22Rv1 (cell line): ENCODE measurements around the gene SLC10A1.
A peak's percentile ranks its signal among the peaks of the same experiment; 100 is the strongest.
"Not testable (repeated sequence)": the region's sequence is repeated elsewhere in the genome, so short reads cannot be mapped to it uniquely, and the experiment has no call there.

Experiments used
- H3K27ac ChIP-seq: fragments of 450-650 bp; 2 replicates; pipeline ENCODE4 v1.5.1; 2017
- ZFX ChIP-seq: fragments of 450-650 bp; IDR thresholded peaks from 2 replicates; pipeline ENCODE4 v1.6.1; 2017; ENCODE audit warnings: antibody characterized with exemption, borderline replicate concordance
- TF ChIP-seq, protein P1 (sequence below): fragments of 450-650 bp; IDR thresholded peaks from 2 replicates; pipeline ENCODE4 v1.5.1; 2017; ENCODE audit warnings: mild to moderate bottlenecking

Gene SLC10A1

DNA sequence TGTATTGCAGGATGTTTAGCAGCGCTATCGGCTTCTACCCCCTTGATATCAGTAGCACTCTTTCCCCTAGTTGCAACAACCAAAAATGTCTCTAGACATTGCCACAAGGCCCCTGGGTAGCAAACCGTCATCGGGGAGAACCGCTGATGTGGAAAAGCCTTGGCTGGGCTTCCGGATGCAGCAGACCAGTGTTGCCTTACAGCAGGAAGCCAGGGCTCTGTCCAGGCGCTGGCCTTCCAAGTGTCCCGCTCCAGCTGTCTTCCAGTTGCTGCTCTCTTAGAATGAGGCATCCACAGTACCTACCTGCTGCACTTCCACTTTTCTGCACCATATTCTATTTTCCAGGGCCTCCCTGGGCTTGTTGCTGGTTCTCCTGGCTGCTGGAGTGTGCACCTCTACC lies 22.6 kb upstream of the SLC10A1 start:
- no peak overlapping the region for H3K27ac ChIP-seq
- TF ChIP-seq, protein P1, sequence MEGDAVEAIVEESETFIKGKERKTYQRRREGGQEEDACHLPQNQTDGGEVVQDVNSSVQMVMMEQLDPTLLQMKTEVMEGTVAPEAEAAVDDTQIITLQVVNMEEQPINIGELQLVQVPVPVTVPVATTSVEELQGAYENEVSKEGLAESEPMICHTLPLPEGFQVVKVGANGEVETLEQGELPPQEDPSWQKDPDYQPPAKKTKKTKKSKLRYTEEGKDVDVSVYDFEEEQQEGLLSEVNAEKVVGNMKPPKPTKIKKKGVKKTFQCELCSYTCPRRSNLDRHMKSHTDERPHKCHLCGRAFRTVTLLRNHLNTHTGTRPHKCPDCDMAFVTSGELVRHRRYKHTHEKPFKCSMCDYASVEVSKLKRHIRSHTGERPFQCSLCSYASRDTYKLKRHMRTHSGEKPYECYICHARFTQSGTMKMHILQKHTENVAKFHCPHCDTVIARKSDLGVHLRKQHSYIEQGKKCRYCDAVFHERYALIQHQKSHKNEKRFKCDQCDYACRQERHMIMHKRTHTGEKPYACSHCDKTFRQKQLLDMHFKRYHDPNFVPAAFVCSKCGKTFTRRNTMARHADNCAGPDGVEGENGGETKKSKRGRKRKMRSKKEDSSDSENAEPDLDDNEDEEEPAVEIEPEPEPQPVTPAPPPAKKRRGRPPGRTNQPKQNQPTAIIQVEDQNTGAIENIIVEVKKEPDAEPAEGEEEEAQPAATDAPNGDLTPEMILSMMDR: no peak
- TF ChIP-seq ZFX: no peak

DNA sequence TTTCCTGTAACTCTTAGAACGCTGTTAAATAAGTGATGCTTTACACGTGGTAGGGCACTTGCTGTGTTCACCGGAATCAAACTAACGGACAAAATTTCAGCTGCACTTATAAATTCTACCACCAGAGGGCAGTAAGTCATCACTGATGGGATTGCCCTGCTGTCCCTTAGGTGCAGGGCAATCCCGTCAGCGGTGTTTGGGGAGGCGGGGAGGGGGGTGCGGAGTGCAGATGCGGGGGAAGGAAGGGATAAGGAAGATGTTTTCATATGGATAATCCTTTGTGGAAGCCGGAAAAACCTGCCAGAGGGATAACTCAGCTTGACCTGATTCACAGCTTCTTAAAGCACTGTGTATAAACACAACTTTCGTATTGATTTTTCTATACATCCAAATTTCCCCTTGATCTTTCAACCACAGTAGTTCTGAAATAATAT lies 21.7 kb upstream of the SLC10A1 start:
- no peak overlapping the region for H3K27ac ChIP-seq
- TF ChIP-seq, protein P1: peak; percentile 84
- no peak for TF ChIP-seq ZFX

- TF ChIP-seq, protein P1: no peak
- no peak for TF ChIP-seq ZFX
- H3K27ac ChIP-seq: no peak overlapping the region
Measured at GRCh38 chr14:69816216-69816615, 19.2 kb upstream of the SLC10A1 start.

DNA sequence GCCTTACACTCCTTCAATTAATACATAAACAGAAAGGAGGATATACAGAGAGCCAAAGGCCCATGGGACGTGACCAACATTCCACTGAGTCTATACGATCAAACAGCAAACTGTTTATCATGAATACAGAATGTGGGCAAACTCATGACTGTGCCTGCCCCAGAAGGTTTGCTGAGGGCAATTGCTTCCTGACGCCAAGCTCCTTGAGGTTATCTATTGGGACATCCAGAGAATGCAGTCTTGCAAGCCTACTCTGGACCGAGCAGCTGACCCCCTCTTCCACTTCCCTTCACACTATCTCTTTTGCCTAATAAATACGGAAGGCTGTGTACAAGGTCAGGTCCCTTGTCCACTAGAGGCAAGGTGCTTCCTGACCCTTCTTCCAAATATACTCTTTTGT lies 18.5 kb upstream of the SLC10A1 start:
- TF ChIP-seq, protein P1: no peak
- TF ChIP-seq ZFX: no peak
- no peak overlapping the region for H3K27ac ChIP-seq

GRCh38 chr14:69814397-69814796 lies 17.4 kb upstream of the SLC10A1 start:
- no peak overlapping the region for H3K27ac ChIP-seq
- no peak for TF ChIP-seq ZFX
- TF ChIP-seq, protein P1: no peak

DNA sequence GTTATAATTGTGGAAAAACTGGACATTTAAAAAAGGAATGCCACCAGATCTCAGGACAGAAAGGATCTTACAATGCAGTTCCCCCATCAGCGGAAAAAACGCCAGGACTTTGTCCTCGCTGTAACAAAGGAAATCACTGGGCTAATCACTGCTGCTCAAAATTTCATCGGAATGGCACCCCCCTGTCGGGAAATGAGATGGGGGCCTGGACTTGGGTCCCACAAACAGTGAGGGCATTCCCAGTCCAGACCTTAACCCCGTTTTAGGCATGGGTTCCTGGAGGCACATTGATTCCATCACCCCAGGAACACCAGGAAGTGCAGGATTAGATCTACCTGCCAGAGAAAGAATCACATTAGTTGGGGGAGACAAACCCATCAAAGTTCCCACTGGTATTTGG lies 16.3 kb upstream of the SLC10A1 start:
- not testable (repeated sequence) for H3K27ac ChIP-seq

- H3K27ac ChIP-seq: no peak overlapping the region
- no peak for TF ChIP-seq ZFX
- TF ChIP-seq, protein P1: peak; percentile 63
Measured at GRCh38 chr14:69812711-69813110, 15.7 kb upstream of the SLC10A1 start.

GRCh38 chr14:69811868-69812252 lies 14.8 kb upstream of the SLC10A1 start:
- no peak overlapping the region for H3K27ac ChIP-seq
- no peak for TF ChIP-seq ZFX
- TF ChIP-seq, protein P1: no peak
